ENCODE data around the gene KLHDC10. TPM values are rescaled to one million over a fixed set of nuclear protein-coding genes. Genes with fewer than 3 reads are reported as not detected.
"Not testable (repeated sequence)": the region's sequence is repeated elsewhere in the genome, so short reads cannot be mapped to it uniquely, and the experiment has no call there.

Gene KLHDC10
- total and polyA plus RNA-seq, 9 donors: 33.3 to 45.7 (median 41.4) TPM

DNA sequence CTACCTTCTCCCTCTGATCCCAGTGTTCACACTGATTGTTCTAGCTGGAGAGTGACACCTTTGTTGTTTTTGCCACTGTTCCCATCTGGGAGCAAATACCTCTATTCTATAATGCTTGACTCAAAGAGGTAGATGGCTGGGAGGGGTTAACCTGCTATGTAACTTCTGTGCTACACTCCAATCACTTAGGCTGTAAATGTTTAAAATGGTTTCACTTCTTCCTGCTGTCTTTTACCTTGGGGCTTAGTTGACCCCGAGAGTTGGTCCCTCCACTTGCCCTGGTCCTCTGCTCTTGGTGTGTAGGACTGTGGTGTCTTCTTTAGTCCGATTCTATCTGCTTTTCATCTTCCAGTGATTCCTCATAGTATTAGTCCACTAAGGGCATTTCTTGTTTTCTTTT, 22.3 kb downstream of the KLHDC10 start:
- H3K4me3 ChIP-seq (ENCODE audit: low read length): no peak overlapping the region
- no peaks in the 10 kb centered on the region for H3K4me1 ChIP-seq (ENCODE audit: control insufficient read depth, insufficient read depth, low read length)
- H3K27ac ChIP-seq (ENCODE audit: low read length): no peak overlapping the region
- no peaks in the 10 kb centered on the region for H3K27me3 ChIP-seq (ENCODE audit: control insufficient read depth, insufficient read depth, low read length)
- WGBS (ENCODE audit: insufficient coverage): no CpG with 5 or more reads among the region's 2 CpGs
- H3K36me3 ChIP-seq (ENCODE audit: control insufficient read depth, insufficient read depth, low read length): no peaks in the 10 kb centered on the region
- DNase-seq: no peak
- H3K9me3 ChIP-seq (replicated peaks; ENCODE audit: control insufficient read depth, low read depth, low read length): no peaks in the 10 kb centered on the region

GRCh38 chr7:130095812-130096211, 25.5 kb downstream of the KLHDC10 start:
- H3K4me3 ChIP-seq (ENCODE audit: low read length): no peak overlapping the region
- H3K4me1 ChIP-seq (ENCODE audit: control insufficient read depth, insufficient read depth, low read length): no peaks in the 10 kb centered on the region
- peak; percentile 36 for DNase-seq
- no peak overlapping the region for H3K27ac ChIP-seq (ENCODE audit: low read length)
- H3K27me3 ChIP-seq (ENCODE audit: control insufficient read depth, insufficient read depth, low read length): no peaks in the 10 kb centered on the region
- peaks cover 2% of the 10 kb centered on the region for H3K36me3 ChIP-seq (ENCODE audit: control insufficient read depth, insufficient read depth, low read length)
- H3K9me3 ChIP-seq (replicated peaks; ENCODE audit: control insufficient read depth, low read depth, low read length): no peaks in the 10 kb centered on the region
- WGBS (ENCODE audit: insufficient coverage): no CpG with 5 or more reads among the region's 1 CpG

- Histone ChIP-seq H3K27ac (ENCODE audit: low read length) (no peak overlapping the region), H3K27me3 (ENCODE audit: control insufficient read depth, insufficient read depth, low read length) (no peaks in the 10 kb centered on the region), H3K4me3 (ENCODE audit: low read length) (no peak overlapping the region), H3K4me1 (ENCODE audit: control insufficient read depth, insufficient read depth, low read length) (no peaks in the 10 kb centered on the region), H3K36me3 (ENCODE audit: control insufficient read depth, insufficient read depth, low read length) (peaks cover 2% of the 10 kb centered on the region), H3K9me3 (replicated peaks; ENCODE audit: control insufficient read depth, low read depth, low read length) (no peaks in the 10 kb centered on the region)
- WGBS (ENCODE audit: insufficient coverage): no CpG with 5 or more reads among the region's 4 CpGs
- DNase-seq: peak; percentile 70
Observed at GRCh38 chr7:130096243-130096827, 26.0 kb downstream of the KLHDC10 start.

DNA sequence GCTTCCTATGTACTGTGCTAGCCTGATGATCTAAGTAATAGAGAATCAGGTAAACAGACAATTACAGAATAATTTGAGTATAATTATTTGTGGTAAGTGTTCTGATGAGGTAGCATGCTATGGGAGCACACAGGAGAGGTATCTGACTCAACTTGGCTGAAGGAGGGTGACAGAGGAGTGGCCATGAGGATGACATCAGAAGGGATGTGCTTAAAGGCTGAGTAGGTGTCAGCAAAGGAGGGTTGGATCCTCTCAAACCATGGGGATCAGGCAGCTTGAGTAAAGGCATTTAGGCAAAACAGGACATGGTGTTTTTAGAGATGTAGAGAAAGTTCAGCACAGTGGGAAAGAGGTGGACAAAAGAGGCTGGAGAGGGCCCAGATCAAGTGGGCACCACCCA, 29.0 kb downstream of the KLHDC10 start:
- no peak for DNase-seq
- H3K4me3 ChIP-seq (ENCODE audit: low read length): no peak overlapping the region
- H3K27ac ChIP-seq (ENCODE audit: low read length): no peak overlapping the region
- H3K27me3 ChIP-seq (ENCODE audit: control insufficient read depth, insufficient read depth, low read length): no peaks in the 10 kb centered on the region
- no peaks in the 10 kb centered on the region for H3K9me3 ChIP-seq (replicated peaks; ENCODE audit: control insufficient read depth, low read depth, low read length)
- no peaks in the 10 kb centered on the region for H3K4me1 ChIP-seq (ENCODE audit: control insufficient read depth, insufficient read depth, low read length)
- peaks cover 2% of the 10 kb centered on the region for H3K36me3 ChIP-seq (ENCODE audit: control insufficient read depth, insufficient read depth, low read length)

DNA sequence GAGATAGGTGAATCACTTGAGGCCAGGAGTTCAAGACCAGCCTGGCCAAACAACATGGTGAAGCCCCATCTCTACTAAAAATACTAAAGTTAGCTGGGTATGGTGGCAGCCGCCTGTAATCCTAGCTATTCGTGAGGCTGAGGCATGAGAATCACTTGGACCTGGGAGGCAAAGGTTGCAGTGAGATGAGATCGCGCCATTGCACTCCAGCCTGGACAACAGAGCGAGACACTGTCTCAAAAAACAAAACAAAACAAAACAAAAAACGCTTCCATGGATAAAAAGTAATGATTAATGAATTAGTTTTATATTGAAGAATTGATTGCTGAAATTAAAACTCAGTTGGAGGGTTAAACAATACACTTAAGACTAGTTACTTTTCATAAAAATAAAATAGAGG, 32.3 kb downstream of the KLHDC10 start:
- WGBS (ENCODE audit: insufficient coverage): no CpG with 5 or more reads among the region's 6 CpGs
- no peaks in the 10 kb centered on the region for H3K27me3 ChIP-seq (ENCODE audit: control insufficient read depth, insufficient read depth, low read length)
- DNase-seq: no peak
- no peak overlapping the region for H3K27ac ChIP-seq (ENCODE audit: low read length)
- H3K4me3 ChIP-seq (ENCODE audit: low read length): no peak overlapping the region
- no peaks in the 10 kb centered on the region for H3K9me3 ChIP-seq (replicated peaks; ENCODE audit: control insufficient read depth, low read depth, low read length)
- peaks cover 2% of the 10 kb centered on the region for H3K36me3 ChIP-seq (ENCODE audit: control insufficient read depth, insufficient read depth, low read length)
- H3K4me1 ChIP-seq (ENCODE audit: control insufficient read depth, insufficient read depth, low read length): no peaks in the 10 kb centered on the region

GRCh38 chr7:130107949-130108674, 37.8 kb downstream of the KLHDC10 start:
- H3K36me3 ChIP-seq (ENCODE audit: control insufficient read depth, insufficient read depth, low read length): no peaks in the 10 kb centered on the region
- no peak overlapping the region for H3K4me3 ChIP-seq (ENCODE audit: low read length)
- no peaks in the 10 kb centered on the region for H3K4me1 ChIP-seq (ENCODE audit: control insufficient read depth, insufficient read depth, low read length)
- H3K27ac ChIP-seq (ENCODE audit: low read length): no peak overlapping the region
- peaks cover 2% of the 10 kb centered on the region for H3K9me3 ChIP-seq (replicated peaks; ENCODE audit: control insufficient read depth, low read depth, low read length)
- DNase-seq: no peak
- no peaks in the 10 kb centered on the region for H3K27me3 ChIP-seq (ENCODE audit: control insufficient read depth, insufficient read depth, low read length)
- 91% methylated on average over 14 of the region's 31 CpGs for WGBS (ENCODE audit: insufficient coverage)

DNA sequence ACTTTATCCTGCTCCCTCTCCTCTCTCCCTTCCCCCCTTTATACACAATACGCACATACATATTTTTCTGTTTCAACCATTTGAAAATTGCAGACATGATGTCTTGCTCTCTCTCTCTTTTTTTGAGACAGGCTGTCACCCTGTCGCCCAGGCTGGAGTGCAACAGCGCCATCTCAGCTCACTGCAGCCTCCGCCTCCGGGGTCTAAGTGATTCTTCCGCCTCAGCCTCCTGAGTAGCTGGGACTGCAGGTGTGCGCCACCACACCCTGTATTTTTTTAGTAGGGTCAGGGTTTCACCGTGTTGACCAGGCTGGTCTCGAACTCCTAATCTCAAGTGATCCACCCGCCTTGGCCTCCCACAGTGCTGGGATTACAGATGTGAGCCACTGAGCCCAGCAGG, 38.5 kb downstream of the KLHDC10 start:
- peaks cover 2% of the 10 kb centered on the region for H3K4me1 ChIP-seq (ENCODE audit: control insufficient read depth, insufficient read depth, low read length)
- no peak overlapping the region for H3K27ac ChIP-seq (ENCODE audit: low read length)
- H3K36me3 ChIP-seq (ENCODE audit: control insufficient read depth, insufficient read depth, low read length): no peaks in the 10 kb centered on the region
- DNase-seq: no peak
- H3K4me3 ChIP-seq (ENCODE audit: low read length): no peak overlapping the region
- peaks cover 2% of the 10 kb centered on the region for H3K9me3 ChIP-seq (replicated peaks; ENCODE audit: control insufficient read depth, low read depth, low read length)
- H3K27me3 ChIP-seq (ENCODE audit: control insufficient read depth, insufficient read depth, low read length): no peaks in the 10 kb centered on the region
- 96% methylated on average over 5 of the region's 10 CpGs for WGBS (ENCODE audit: insufficient coverage)

GRCh38 chr7:130112093-130112492, 41.8 kb downstream of the KLHDC10 start:
- peak; percentile 22 for DNase-seq
- peaks cover 2% of the 10 kb centered on the region for H3K4me1 ChIP-seq (ENCODE audit: control insufficient read depth, insufficient read depth, low read length)
- H3K4me3 ChIP-seq (ENCODE audit: low read length): no peak overlapping the region
- H3K9me3 ChIP-seq (replicated peaks; ENCODE audit: control insufficient read depth, low read depth, low read length): peaks cover 2% of the 10 kb centered on the region
- peaks cover under 1% of the 10 kb centered on the region for H3K36me3 ChIP-seq (ENCODE audit: control insufficient read depth, insufficient read depth, low read length)
- WGBS (ENCODE audit: insufficient coverage): no CpG with 5 or more reads among the region's 2 CpGs
- no peak overlapping the region for H3K27ac ChIP-seq (ENCODE audit: low read length)
- H3K27me3 ChIP-seq (ENCODE audit: control insufficient read depth, insufficient read depth, low read length): no peaks in the 10 kb centered on the region

DNA sequence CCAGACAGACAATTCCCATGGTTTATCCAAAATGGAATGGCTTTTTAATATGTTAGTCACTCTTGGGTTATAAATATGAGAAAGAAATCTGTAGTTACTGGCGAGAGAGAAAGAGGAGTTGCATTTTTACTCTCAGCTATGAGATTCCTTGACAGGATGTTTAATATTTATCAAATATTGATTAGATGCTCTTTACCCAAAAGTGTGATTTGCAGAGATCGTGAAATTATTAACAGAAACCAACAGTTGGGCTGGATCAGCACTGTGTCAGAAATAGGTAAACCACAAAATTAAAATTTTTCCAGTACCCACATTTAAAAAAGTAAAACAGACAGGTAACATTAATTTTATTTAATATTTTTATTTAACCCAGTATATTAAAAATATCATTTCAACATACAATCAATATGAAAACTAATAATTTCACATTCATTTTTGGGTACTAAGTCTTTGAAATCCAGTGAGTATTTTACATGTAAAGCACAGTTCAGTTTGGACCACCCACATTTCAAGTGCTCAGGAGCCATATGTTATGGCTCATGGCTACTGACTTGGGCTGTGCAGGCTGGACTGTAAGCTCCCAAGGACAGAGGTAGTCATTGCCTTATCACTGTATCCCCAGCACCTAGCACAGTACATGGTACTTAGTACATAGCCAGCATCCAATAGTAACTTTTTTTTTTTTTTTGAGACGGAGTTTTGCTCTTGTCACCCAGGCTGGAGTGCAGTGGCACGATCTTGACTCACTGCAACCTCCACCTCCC, 42.5 kb downstream of the KLHDC10 start:
- Histone ChIP-seq H3K36me3 (ENCODE audit: control insufficient read depth, insufficient read depth, low read length) (peaks cover 5% of the 10 kb centered on the region), H3K9me3 (replicated peaks; ENCODE audit: control insufficient read depth, low read depth, low read length) (peaks cover 2% of the 10 kb centered on the region), H3K4me3 (ENCODE audit: low read length) (no peak overlapping the region), H3K27me3 (ENCODE audit: control insufficient read depth, insufficient read depth, low read length) (no peaks in the 10 kb centered on the region), H3K27ac (ENCODE audit: low read length) (no peak overlapping the region), H3K4me1 (ENCODE audit: control insufficient read depth, insufficient read depth, low read length) (peaks cover 2% of the 10 kb centered on the region)
- WGBS (ENCODE audit: insufficient coverage): no CpG with 5 or more reads among the region's 4 CpGs
- no peak for DNase-seq

GRCh38 chr7:130113426-130113805, 43.1 kb downstream of the KLHDC10 start:
- H3K27ac ChIP-seq (ENCODE audit: low read length); DNase-seq; H3K27me3 ChIP-seq (ENCODE audit: control insufficient read depth, insufficient read depth, low read length); H3K9me3 ChIP-seq (replicated peaks; ENCODE audit: control insufficient read depth, low read depth, low read length); H3K36me3 ChIP-seq (ENCODE audit: control insufficient read depth, insufficient read depth, low read length); H3K4me1 ChIP-seq (ENCODE audit: control insufficient read depth, insufficient read depth, low read length); H3K4me3 ChIP-seq (ENCODE audit: low read length): not testable (repeated sequence)
- WGBS (ENCODE audit: insufficient coverage): 100% methylated on average over 3 of the region's 5 CpGs
